ENCODE results near the gene PTCD2. TPM values are rescaled to one million over a fixed set of nuclear protein-coding genes. Genes with fewer than 3 reads are reported as not detected.

Gene PTCD2
- total and polyA plus RNA-seq, 9 of the 15 experiments (the other 6 are each of a cell fraction or from before 2014, with no cell fraction given) = 11.9 to 28.5 (median 18.6) TPM

DNA sequence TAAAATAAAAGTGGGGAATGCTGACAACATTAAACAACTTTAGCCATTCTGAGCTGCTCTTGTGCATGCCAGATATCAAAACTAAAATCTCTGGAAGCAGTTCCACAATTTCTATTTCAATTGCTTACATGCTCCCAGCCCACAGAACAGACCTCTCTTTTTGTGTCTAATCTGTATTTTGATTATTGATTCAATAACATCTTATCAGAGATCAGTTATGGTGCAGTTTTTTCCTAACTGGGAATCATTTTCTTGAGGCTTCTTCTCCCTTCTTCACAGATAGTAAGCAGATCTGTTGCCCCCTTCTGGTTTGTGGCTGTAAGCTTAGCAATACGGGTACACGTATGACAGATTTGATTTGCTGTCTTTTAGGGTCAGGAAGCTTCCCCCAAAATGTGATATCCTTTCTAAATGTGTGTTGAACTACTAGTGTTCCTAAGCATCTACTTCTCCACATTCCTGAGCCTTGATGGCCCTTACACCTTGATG is 39.5 kb upstream of the PTCD2 start (continued):
- TF ChIP-seq, protein P1, sequence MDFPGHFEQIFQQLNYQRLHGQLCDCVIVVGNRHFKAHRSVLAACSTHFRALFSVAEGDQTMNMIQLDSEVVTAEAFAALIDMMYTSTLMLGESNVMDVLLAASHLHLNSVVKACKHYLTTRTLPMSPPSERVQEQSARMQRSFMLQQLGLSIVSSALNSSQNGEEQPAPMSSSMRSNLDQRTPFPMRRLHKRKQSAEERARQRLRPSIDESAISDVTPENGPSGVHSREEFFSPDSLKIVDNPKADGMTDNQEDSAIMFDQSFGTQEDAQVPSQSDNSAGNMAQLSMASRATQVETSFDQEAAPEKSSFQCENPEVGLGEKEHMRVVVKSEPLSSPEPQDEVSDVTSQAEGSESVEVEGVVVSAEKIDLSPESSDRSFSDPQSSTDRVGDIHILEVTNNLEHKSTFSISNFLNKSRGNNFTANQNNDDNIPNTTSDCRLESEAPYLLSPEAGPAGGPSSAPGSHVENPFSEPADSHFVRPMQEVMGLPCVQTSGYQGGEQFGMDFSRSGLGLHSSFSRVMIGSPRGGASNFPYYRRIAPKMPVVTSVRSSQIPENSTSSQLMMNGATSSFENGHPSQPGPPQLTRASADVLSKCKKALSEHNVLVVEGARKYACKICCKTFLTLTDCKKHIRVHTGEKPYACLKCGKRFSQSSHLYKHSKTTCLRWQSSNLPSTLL (IDR thresholded peaks at IDR 0.05) = no peak
- TF ChIP-seq SPI1 (IDR thresholded peaks at IDR 0.05; ENCODE audit: borderline replicate concordance, low read depth, low read length) (no peak), EZH2 (IDR thresholded peaks at IDR 0.05; ENCODE audit: borderline replicate concordance, low read depth, low read length) (no peak), SAFB2 (IDR thresholded peaks at IDR 0.05; ENCODE audit: borderline replicate concordance, low read depth, low read length, severe bottlenecking) (no peak), SETDB1 (IDR thresholded peaks at IDR 0.05; ENCODE audit: low read length) (no peak), CTBP1 (IDR thresholded peaks at IDR 0.05; ENCODE audit: borderline replicate concordance) (0 out of 2 replicates have a peak, but pooled peaks have one; percentile 21), HCFC1 (IDR thresholded peaks at IDR 0.05; ENCODE audit: low read depth, low read length) (no peak), SIN3B (IDR thresholded peaks at IDR 0.05; ENCODE audit: low read depth) (no peak), NR2C2 (CRISPR knock-in tag; IDR thresholded peaks at IDR 0.05) (no peak), NR2C2 (tag; IDR thresholded peaks at IDR 0.05) (peak; percentile 9; the same call in 1 of the 2 replicates), POLR3G (IDR thresholded peaks at IDR 0.05; ENCODE audit: extremely low read depth, insufficient read length, insufficient replicate concordance) (no peak), PTRF (tag; IDR thresholded peaks at IDR 0.05) (no peak), ZNF57 (CRISPR knock-in tag; IDR thresholded peaks at IDR 0.05) (0 out of 2 replicates have a peak, but pooled peaks have one; percentile 4), ZNF431 (CRISPR knock-in tag; IDR thresholded peaks at IDR 0.05) (no peak), ZKSCAN1 (IDR thresholded peaks at IDR 0.05; ENCODE audit: low read depth, low read length) (no peak), HLTF (IDR thresholded peaks at IDR 0.05) (no peak), KDM5B (IDR thresholded peaks at IDR 0.05; ENCODE audit: insufficient replicate concordance, low read depth, low read length) (no peak), HNRNPL (IDR thresholded peaks at IDR 0.05; ENCODE audit: low read depth, low read length) (no peak), ZBTB8A (IDR thresholded peaks at IDR 0.05; ENCODE audit: partially characterized antibody) (peak; percentile 5), BRD4 (IDR thresholded peaks at IDR 0.05) (no peak), BCL6 (CRISPR knock-in tag; IDR thresholded peaks at IDR 0.05) (no peak)
- TF ChIP-seq, protein P2, sequence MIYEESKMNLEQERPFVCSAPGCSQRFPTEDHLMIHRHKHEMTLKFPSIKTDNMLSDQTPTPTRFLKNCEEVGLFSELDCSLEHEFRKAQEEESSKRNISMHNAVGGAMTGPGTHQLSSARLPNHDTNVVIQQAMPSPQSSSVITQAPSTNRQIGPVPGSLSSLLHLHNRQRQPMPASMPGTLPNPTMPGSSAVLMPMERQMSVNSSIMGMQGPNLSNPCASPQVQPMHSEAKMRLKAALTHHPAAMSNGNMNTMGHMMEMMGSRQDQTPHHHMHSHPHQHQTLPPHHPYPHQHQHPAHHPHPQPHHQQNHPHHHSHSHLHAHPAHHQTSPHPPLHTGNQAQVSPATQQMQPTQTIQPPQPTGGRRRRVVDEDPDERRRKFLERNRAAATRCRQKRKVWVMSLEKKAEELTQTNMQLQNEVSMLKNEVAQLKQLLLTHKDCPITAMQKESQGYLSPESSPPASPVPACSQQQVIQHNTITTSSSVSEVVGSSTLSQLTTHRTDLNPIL (CRISPR knock-in tag; IDR thresholded peaks at IDR 0.05) = no peak
- TF ChIP-seq, protein P3, sequence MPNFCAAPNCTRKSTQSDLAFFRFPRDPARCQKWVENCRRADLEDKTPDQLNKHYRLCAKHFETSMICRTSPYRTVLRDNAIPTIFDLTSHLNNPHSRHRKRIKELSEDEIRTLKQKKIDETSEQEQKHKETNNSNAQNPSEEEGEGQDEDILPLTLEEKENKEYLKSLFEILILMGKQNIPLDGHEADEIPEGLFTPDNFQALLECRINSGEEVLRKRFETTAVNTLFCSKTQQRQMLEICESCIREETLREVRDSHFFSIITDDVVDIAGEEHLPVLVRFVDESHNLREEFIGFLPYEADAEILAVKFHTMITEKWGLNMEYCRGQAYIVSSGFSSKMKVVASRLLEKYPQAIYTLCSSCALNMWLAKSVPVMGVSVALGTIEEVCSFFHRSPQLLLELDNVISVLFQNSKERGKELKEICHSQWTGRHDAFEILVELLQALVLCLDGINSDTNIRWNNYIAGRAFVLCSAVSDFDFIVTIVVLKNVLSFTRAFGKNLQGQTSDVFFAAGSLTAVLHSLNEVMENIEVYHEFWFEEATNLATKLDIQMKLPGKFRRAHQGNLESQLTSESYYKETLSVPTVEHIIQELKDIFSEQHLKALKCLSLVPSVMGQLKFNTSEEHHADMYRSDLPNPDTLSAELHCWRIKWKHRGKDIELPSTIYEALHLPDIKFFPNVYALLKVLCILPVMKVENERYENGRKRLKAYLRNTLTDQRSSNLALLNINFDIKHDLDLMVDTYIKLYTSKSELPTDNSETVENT (CRISPR knock-in tag; IDR thresholded peaks at IDR 0.05) = no peak
- TF ChIP-seq, protein P4, sequence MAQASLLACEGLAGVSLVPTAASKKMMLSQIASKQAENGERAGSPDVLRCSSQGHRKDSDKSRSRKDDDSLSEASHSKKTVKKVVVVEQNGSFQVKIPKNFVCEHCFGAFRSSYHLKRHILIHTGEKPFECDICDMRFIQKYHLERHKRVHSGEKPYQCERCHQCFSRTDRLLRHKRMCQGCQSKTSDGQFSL (CRISPR knock-in tag; IDR thresholded peaks at IDR 0.05) = no peak
- TF ChIP-seq, protein P4 (tag; IDR thresholded peaks at IDR 0.05) = no peak
